ENCODE results near the gene DOLK.

Gene DOLK

DNA sequence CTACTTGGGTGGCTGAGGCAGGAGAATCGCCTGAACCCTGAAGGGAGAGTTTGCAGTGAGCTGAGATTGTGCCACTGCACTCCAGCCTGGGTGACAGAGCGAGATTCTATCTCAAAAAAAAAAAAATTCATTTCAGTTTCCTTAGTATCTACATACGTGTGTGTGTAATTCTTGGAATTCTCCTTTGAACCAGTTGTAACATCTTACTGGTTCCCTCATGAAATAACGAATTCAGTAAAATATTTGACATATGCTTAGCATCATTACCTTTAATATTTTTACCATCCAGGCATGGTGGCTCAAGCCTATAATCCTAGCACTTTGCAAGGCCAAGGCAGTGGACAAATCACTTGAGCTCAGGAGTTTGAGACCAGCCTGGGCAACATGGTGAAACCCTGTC lies 17.8 kb downstream of the DOLK start:
- no peak for DNase-seq

DNA sequence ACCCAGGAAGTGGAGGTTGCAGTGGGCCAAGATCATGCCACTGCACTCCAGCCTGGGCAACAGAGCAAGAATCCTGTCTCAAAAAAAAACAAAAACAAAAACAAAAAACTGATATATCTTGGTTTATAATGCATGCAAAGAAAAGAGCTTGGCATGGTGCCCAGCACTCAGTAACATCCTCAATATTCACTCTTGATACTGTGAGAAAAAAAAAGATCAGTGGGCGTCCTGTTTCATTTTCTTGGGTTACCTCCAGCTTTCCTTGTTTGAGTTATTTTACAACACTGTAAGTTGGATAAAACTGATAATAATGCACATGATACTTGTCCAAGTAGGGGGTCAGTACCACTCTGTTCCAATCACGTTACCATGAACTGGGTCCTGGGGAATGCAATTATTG lies 18.8 kb downstream of the DOLK start:
- no peak for DNase-seq

DNA sequence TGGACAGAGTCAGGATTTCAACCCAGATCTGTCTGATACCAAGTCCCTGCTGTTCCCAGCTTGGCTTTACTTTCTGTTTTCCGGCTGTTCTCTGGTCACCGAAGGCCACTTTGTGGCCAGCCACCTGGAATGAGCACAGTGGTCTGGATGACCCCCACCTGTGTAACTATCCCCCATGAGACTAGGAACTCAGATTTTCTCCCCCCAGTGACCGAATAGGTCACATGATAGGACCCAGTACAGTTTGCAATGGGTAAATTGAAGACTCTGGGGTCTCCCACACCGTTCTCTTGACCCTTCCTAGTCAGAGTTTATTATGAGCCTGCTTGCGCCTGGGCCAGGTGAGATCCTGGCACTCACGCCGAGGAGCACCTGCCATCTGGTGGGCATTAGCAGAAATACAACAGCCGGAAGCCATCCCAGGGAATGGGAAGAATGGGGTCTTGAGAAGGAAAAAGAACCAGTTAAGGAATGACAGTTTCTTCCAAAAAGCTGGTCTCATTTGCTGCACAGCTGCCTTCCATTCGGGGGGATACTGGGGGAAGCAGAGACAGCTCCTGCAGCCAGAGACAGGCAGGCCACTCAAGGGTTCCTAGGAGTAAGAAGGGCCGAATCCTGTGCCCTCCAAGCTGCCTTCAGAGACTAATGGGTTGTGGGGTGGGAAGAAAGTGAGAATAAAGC lies 19.5 kb downstream of the DOLK start:
- DNase-seq = peak; percentile 50

DNA sequence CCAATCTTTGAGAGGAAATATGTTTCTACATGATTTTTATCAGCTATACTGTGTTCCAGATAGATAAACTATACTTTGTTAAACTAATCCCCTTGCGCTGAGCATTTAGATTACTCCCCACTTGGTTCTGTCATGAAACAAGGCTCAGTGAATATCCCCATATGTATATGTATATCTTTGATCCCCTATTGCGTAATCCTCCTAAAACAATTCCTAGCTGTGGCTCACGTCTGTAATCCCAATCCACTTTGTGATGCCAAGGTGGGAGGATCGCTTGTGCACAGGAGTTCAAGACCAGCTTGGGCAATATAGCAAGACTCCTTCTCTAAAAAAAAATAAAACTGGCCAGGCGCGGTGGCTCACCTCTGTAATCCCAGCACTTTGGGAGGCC lies 23.9 kb downstream of the DOLK start:
- DNase-seq = no peak

DNA sequence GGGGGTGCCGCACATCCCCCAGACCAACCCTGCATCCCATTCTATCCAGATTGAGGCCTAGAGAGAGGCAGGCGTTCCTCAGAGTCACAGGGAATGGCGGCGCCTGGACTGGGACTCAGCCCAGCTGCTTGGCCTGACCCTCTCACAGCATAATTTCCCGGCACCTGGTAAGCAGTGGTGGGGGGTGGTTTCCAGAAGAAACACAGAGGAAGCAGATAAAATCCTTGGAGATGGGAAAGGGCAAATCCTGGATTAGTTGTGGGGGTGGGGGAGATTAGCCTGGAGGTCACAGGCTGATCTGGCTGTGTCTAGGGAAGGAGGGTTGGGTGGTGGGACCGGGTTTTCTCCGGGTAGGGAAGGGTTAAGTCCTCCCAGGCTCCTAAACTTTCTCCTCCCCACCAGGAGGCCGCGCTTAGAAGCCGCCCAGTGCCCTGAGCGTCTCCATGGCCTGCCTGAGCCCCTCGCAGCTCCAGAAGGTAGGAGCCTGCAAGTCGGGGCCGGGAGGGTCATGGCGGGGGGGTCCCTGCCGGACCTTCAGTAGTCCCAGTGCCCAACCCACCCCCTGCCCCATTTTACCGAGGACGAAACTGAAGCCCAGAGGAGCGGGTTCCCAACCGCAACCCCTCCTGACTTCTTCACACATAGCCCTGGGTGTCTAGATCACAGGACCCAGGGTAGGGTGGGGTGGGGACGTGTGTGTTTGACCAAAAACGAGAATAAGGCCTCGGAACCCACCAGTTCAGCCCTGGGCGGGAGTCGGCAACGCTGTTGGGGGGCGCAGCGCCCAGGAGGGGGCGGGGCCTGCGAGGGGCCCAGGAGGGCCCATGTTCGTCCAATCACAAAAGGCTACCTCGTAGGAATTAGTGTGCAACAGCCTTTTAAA lies 25.3 kb downstream of the DOLK start:
- no peak for DNase-seq

DNA sequence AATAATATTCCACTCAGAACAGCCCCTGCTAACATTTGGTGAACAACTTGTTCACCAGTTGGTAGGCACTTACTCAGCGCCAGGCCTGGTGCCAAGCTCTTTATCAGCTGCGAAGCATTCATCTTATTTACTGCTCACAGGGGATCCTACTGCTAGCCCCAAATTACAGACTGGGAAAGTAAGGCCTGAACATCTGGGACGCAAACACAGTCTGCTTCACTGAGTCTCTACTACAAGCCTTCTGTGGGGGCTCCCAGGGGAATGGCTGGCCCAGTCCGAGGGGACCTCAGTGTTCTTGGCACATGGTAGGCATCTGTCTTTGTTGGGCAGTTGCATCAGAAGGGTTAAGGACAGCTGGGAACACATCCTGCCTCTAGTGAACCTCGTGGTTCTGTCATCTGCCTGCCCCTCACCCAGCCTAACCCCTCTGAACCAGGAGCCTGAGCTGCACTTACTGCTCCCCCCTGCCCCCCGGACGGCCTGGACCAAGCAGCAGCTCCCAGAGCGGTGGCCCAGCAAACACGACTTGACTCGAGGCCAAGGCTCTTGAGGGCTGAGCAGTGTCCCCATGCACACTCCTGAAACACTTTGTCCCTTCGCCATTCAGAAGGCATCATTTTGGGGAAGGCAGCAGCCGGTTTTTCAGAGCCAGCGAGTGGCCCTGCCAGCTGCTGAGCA lies 26.9 kb downstream of the DOLK start, which contains the start of gene PHYHD1:
TSS of gene PHYHD1 (plus strand) at position 602 of the 678 bp plus-strand sequence. CDS start 1,342 bp downstream, outside the sequence.
- no peak for DNase-seq

DNA sequence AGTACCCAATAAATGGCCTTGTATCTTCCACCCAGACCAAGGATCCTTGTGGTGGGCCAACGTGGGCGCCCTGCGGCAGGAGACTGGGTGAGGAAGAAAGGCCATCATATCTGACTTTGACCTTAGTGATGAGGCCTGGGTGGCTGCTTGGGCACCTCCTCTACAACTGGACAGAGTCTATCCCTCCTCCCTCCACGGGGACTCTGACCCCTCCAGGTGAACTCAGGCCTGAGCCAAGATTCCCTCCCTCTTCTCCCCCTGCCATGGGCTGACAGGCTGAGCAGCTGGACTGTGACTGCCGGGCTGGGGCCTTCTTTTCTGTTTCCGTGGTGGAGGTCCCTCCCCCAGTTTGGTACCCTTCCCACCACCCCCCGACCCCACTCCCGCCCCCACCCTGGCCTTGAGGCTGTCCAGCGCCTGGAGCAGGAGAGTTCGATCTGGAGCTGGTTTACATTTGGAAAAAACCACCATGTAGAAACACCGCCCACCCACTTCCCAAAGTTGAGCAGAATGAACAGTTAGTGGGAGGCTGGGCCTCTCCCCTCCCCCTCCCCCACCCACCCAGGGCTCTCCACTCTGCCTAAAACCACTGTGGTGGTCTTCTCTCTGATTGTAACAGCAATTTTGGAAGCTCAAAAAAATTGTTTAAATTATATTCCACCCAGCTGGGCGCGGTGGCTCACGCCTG lies 27.9 kb downstream of the DOLK start:
- no peak for DNase-seq

DNA sequence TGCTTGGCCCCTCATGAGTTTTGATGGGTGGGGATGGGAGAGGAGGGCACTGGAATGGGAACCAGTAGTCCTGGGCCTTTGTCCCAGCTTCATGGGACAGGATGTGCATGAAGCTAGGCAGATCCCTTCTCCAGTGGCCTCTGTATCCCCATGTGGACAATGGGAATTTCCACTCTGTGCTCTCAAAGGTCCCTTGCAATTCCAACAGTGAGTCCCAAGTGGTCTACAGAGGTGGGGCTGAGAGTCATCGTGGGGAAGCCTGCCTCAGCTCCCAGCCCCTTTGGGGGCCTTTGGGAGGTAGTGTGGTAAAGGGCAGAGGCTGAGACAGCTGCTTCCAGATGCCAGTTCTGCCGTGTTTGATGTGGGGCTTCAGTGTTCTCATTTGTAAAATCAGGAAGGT lies 28.5 kb downstream of the DOLK start:
- no peak for DNase-seq

DNA sequence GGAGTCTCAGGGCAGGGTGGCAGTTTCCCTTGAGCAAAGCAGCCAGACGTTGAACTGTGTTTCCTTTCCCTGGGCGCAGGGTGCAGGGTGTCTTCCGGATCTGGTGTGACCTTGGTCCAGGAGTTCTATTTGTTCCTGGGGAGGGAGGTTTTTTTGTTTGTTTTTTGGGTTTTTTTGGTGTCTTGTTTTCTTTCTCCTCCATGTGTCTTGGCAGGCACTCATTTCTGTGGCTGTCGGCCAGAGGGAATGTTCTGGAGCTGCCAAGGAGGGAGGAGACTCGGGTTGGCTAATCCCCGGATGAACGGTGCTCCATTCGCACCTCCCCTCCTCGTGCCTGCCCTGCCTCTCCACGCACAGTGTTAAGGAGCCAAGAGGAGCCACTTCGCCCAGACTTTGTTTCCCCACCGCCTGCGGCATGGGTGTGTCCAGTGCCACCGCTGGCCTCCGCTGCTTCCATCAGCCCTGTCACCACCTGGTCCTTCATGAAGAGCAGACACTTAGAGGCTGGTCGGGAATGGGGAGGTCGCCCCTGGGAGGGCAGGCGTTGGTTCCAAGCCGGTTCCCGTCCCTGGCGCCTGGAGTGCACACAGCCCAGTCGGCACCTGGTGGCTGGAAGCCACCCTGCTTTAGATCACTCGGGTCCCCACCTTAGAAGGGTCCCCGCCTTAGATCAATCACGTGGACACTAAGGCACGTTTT lies 30.1 kb downstream of the DOLK start:
- DNase-seq = no peak

DNA sequence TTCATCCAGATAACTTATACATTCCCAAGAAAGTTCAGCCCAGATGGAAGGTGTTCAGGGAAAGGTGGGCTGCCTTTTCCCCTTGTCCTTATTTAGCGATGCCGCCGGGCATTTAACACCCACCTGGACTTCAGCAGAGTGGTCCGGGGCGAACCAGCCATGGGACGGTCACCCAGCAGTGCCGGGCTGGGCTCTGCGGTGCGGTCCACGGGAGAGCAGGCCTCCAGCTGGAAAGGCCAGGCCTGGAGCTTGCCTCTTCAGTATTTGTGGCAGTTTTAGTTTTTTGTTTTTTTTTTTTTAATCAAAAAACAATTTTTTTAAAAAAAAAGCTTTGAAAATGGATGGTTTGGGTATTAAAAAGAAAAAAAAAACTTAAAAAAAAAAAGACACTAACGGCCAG lies 30.7 kb downstream of the DOLK start:
- DNase-seq = no peak

DNA sequence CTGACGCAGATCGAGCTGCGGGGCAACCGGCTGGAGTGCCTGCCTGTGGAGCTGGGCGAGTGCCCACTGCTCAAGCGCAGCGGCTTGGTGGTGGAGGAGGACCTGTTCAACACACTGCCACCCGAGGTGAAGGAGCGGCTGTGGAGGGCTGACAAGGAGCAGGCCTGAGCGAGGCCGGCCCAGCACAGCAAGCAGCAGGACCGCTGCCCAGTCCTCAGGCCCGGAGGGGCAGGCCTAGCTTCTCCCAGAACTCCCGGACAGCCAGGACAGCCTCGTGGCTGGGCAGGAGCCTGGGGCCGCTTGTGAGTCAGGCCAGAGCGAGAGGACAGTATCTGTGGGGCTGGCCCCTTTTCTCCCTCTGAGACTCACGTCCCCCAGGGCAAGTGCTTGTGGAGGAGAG lies 31.2 kb downstream of the DOLK start:
- no peak for DNase-seq

DNA sequence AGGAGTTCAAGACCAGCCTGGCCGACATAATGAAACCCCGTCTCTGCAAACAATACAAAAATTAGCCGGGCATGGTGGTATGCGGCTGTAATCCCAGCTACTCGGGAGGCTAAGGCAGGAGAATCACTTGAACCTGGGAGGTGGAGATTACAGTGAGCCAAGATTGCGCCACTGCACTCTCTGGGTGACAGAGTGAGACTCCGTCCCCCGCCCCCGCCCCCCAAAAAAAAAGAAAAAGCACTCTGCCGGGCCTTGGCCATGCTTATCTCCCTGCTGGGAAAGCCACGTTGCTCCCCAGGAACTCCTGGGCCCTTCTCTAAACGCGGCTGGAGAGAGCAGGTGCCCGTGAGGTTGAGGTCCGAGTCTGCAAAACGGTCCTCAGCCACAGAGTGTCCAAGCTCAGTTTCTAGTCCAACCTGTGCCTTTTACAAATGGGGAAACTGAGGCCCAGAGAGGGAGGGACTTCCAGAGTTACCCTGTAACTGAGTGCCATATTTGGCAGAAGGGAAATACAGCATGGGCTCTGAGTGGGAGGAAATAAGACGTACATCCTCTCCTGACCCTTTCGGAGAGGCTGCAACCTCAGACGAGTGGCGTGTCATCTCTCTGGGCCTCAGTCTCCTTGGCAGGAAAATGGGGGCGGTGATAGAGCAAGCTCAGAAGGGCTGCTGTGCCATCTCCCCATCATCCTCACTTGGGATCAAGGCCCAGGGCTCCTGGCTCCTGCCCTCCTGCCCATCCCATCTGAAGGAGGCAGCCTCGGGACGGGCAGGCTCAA lies 33.2 kb downstream of the DOLK start:
- no peak for DNase-seq

DNA sequence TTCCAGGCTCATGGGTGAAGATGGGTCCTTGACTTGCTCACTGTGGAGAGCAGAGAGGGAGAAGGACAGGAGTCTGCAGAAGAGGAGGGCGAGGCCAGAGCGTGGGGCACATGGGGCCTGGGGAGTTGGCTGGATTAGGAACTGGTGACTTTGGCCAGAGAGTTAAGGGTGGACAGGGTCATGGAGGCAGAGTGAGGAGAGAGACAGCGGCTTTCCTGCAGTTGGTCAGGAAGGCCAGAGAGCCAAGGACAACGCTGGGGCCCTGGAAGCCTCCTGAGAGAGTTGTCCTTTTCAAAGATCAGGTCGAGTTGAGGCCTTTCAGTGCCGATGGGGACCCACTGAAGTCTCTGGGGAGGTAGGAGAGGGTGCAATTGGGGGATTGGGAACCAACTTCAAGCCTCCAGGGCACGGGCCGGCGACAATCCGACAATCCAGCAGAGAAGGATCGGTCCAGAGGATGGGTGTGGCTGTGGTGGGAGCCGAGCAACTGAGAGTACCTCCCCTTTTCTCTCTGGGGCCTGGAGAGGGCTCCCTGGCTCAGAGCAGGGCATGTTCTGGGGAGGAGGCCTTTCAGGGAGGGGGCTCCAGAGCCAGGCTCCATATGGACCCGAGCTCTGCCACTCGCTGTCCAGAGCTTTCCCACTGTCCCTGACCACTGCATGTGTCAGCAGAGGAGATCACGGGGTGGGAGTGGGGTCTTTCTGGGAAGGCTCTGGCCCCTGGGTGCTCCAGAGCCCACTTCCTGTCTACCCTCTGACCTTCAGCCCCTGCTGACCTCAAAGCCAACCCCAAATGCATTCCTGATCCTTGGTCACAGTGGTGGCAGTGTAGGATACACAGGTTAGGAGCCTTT lies 34.1 kb downstream of the DOLK start:
- DNase-seq = no peak

DNA sequence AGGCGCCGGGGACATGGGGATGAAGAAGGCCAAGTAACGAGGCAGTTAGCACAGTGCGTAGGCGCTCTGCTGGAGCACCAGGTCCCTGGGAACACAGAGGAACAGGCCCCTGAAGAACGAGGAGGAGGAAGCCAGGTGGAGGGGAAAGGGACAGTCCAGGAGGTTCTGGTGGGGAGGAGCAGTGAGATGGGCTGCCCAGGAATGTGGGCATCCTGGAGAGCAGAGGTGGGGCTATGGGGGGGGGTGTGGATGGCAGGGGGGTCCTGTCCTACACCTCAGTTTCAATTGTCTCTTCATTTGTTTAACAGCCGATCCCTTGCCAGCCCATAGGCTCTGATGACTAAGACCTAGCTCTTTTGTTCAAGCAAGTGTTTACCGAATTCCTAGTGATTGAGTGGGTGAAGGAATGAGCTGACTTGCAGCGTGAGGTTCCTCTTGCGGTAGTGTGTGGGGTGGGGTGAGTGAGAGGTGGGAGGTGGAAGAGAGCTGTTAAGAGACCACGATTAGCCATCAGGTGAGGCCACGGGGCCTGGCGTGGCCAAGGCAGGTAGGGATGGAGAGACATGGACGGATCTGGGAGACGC lies 35.0 kb downstream of the DOLK start:
- peak; percentile 17 for DNase-seq

DNA sequence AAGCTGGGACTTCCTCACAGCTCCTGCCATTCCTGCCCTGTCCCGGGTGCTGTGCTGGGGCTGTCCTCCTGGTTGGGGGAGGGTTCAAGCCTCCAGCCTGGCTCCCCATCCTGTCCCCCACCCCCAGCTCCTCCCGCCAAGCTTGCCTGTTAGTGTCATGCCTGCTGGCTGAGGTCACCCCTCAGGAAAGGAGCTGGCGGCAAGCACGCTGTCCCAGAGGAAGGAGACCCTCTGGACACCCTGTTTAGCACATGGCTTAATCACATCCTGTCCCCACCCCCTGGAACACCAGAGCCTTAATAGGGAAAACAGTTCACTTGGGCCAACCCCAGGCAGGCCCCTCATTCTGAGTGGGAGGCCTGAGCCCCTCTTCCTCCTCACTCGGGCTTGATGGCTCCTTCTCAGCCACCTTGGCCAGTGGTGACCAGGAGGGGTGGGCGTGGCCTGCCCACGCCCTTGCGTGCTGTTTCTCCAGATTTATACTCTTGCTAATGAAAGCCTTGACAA lies 35.8 kb downstream of the DOLK start:
- no peak for DNase-seq

DNA sequence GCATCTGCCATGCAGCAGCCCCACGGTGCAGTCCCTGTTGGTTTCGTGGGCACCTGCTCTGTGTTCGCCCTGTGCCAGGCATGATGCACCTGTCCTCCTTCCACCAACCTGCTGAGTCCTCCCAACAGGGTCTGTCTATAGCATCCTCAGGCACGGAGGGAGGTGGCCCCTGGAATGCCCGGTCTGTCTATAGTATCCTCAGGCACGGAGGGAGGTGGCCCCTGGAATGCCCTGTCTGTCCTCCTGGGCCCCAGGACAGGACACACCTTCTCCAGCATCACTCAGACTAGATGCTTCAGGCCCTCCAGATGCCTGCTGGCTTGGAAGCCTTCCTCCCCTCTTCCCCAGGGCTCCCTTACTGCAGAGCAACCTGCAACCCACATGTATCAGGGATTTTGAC lies 36.5 kb downstream of the DOLK start:
- DNase-seq = no peak

DNA sequence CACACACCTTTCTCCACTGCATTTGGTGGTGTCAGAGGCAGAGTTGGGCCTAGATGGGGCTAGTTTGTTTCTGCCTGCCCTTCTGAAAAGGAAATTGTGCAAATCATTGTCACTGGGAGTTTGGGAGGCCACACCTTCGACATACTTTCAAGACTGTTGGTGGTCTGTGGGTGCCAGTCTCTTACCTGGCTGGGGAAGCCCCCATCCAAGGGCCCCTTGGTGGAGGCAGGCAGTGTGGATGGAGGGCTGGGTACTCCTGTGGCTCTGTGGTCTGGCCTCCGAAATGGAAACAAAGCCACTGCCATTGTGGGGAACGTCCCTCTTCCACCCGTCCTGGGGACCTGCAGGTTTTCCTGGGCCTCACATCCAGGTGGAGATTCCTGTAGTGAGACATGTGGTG lies 37.5 kb downstream of the DOLK start:
- no peak for DNase-seq

DNA sequence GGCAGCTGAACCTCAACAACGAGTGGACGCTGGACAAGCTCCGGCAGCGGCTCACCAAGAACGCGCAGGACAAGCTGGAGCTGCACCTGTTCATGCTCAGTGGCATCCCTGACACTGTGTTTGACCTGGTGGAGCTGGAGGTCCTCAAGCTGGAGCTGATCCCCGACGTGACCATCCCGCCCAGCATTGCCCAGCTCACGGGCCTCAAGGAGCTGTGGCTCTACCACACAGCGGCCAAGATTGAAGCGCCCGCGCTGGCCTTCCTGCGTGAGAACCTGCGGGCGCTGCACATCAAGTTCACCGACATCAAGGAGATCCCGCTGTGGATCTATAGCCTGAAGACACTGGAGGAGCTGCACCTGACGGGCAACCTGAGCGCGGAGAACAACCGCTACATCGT lies 39.0 kb downstream of the DOLK start:
- no peak for DNase-seq

DNA sequence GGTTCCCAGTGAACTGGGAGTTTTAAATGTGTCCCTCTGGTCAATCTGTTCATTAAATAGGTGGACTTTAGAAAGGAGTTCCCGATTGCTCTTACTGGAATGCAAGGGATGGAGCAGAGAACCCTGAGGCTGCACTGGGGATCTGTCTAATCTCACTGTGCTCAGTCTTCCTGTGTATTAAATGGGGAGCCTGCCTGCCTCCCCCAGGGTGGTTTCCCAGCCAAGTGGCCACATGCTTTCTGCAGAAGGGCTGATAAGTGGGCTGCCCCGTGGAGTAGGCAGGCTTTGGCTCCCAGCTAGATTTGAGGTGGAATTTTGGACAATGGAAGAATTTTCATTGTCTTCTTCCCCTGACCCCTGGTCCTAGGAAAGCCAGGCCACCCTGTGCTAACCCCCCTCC lies 40.7 kb downstream of the DOLK start:
- DNase-seq = no peak

DNA sequence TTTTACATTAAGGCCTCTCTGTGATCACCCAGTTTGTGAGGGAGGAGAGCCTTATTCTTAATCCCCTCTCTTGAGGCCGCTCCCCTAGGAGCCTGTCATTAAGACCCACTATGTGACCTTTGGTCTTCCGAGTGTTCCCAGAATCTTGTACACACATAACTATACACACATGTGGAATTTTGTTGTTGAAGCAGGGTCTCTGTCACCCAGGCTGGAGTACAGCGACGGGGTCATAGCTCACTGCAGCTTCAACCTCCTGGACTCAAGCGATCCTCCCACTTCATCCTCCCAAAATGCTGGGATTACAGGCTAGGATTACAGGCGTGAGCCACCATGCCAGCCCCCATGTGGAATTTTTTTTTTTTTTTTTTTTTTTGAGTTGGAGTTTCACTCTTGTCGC lies 41.4 kb downstream of the DOLK start:
- DNase-seq = no peak

All from suppressor macrophage treated with lipopolysaccharide for 4 hours (primary cell).